GM23248 (cell line): ENCODE results near the gene GALNT18.

Experiments
- EZH2 ChIP-seq: fragments of 200-600 bp; sonication (generic); IDR thresholded peaks from 2 replicates; pipeline ENCODE4 v1.6.1; 2018; ENCODE audit warnings: antibody characterized with exemption, mild to moderate bottlenecking; ENCODE audit not compliant: insufficient read depth, poor library complexity, severe bottlenecking
- EZH2phosphoT487 ChIP-seq: fragments of 200-600 bp; sonication (generic); IDR thresholded peaks from 2 replicates; pipeline ENCODE4 v1.6.1; 2018; ENCODE audit warnings: antibody characterized with exemption, moderate library complexity, mild to moderate bottlenecking, low read depth; ENCODE audit not compliant: insufficient read depth

DNA sequence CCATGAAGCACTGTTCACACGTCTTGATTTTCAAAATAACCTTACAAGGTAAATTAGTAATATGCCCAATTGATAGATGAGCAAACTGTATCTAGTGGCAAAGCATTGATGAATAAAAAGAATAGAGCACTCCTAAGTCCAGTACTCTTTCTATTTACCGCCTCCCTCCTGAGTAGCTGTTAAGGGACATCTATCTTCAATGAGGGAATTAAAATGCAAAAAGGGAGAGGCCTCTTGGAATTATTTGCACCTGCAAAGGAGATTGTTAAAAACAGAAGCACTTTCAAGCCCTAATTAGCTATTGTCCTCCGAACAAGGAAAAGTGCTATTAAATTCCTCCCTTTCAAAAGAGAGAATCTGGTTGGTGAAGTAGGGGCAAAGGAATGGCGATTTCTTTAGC is 6.8 kb upstream of the GALNT18 start:
- no peak for TF ChIP-seq EZH2
- TF ChIP-seq EZH2phosphoT487, result no peak
